IPS DF 6.9 (cell line): ENCODE data around the gene RAB11FIP5.
"Not testable (repeated sequence)": the region's sequence is repeated elsewhere in the genome, so short reads cannot be mapped to it uniquely, and the experiment has no call there.

ENCODE experiments used
- DNase-seq: peaks from one replicate; pipeline ENCODE4 v3.0.0-alpha.2; 2013; ENCODE audit warnings: low read depth, low spot score
- H3K27ac ChIP-seq: one replicate; pipeline ENCODE4 v1.5.1; 2013; ENCODE audit warnings: low read length, control low read depth
- H3K27me3 ChIP-seq: 2 replicates; pipeline ENCODE4 v1.6.1; 2013; ENCODE audit warnings: mild to moderate bottlenecking, low read length; ENCODE audit not compliant: control insufficient read depth, insufficient read depth
- H3K36me3 ChIP-seq: 2 replicates; pipeline ENCODE4 v1.6.1; 2013; ENCODE audit warnings: low read length; ENCODE audit not compliant: control insufficient read depth, insufficient read depth
- H3K4me1 ChIP-seq: 2 replicates; pipeline ENCODE4 v1.6.1; 2013; ENCODE audit warnings: low read length; ENCODE audit not compliant: control insufficient read depth, insufficient read depth
- H3K4me3 ChIP-seq: 2 replicates; pipeline ENCODE4 v1.5.1; 2013; ENCODE audit warnings: mild to moderate bottlenecking, low read length
- H3K9me3 ChIP-seq: 2 replicates; pipeline ENCODE4 v1.6.1; 2013; ENCODE audit warnings: low read length, inconsistent platforms; ENCODE audit not compliant: control insufficient read depth, insufficient read depth
- WGBS: extraction: QIAGEN DNeasy Blood & Tissue Kit; methylation state at CpG from one replicate; pipeline ENCODE4 v1.1.7; 2013; ENCODE audit warnings: mixed read lengths, missing lambda C conversion rate; ENCODE audit not compliant: insufficient read length, insufficient coverage; 5-methylcytosine and 5-hydroxymethylcytosine counted together

The RAB11FIP5 gene

GRCh38 chr2:73093601-73094218, 19.0 kb downstream of the RAB11FIP5 start:
- DNase-seq, H3K9me3 ChIP-seq, H3K4me3 ChIP-seq, H3K27me3 ChIP-seq, H3K27ac ChIP-seq, H3K36me3 ChIP-seq, H3K4me1 ChIP-seq: not testable (repeated sequence)
- no CpG with 5 or more reads among the region's 17 CpGs for WGBS

- no peak for DNase-seq
- H3K36me3 ChIP-seq, result peaks cover 3% of the 10 kb centered on the region
- no peaks in the 10 kb centered on the region for H3K9me3 ChIP-seq
- no peak overlapping the region for H3K4me3 ChIP-seq
- no peak overlapping the region for H3K27ac ChIP-seq
- no CpG with 5 or more reads among the region's 7 CpGs for WGBS
- no peaks in the 10 kb centered on the region for H3K27me3 ChIP-seq
- H3K4me1 ChIP-seq, result peaks cover 2% of the 10 kb centered on the region; the same call in 1 of the 2 replicates
Measured at GRCh38 chr2:73092146-73092783, 20.5 kb downstream of the RAB11FIP5 start.

- Histone ChIP-seq H3K4me1 (peaks cover 2% of the 10 kb centered on the region; the same call in 1 of the 2 replicates), H3K4me3 (no peak overlapping the region), H3K27ac (no peak overlapping the region), H3K27me3 (no peaks in the 10 kb centered on the region), H3K9me3 (no peaks in the 10 kb centered on the region), H3K36me3 (peaks cover 3% of the 10 kb centered on the region)
- no peak for DNase-seq
- WGBS, result no CpG with 5 or more reads among the region's 11 CpGs
Measured at GRCh38 chr2:73091696-73092095, 21.1 kb downstream of the RAB11FIP5 start.

GRCh38 chr2:73091164-73091563, 21.6 kb downstream of the RAB11FIP5 start:
- no peak for DNase-seq
- no peaks in the 10 kb centered on the region for H3K9me3 ChIP-seq
- no peaks in the 10 kb centered on the region for H3K27me3 ChIP-seq
- WGBS, result no CpG with 5 or more reads among the region's 7 CpGs
- no peak overlapping the region for H3K4me3 ChIP-seq
- peaks cover 2% of the 10 kb centered on the region; the same call in 1 of the 2 replicates for H3K4me1 ChIP-seq
- peaks cover 3% of the 10 kb centered on the region for H3K36me3 ChIP-seq
- H3K27ac ChIP-seq, result no peak overlapping the region

- no CpG with 5 or more reads among the region's 11 CpGs for WGBS
- DNase-seq, result no peak
- peaks cover 5% of the 10 kb centered on the region for H3K36me3 ChIP-seq
- H3K27me3 ChIP-seq, result no peaks in the 10 kb centered on the region
- H3K4me3 ChIP-seq, result no peak overlapping the region
- H3K9me3 ChIP-seq, result no peaks in the 10 kb centered on the region
- no peak overlapping the region for H3K27ac ChIP-seq
- H3K4me1 ChIP-seq, result peaks cover 4% of the 10 kb centered on the region
Measured at GRCh38 chr2:73089270-73090030, 23.3 kb downstream of the RAB11FIP5 start.

- Histone ChIP-seq H3K4me3 (no peak overlapping the region), H3K9me3 (no peaks in the 10 kb centered on the region), H3K4me1 (peaks cover 4% of the 10 kb centered on the region), H3K27ac (no peak overlapping the region), H3K36me3 (peaks cover 5% of the 10 kb centered on the region), H3K27me3 (no peaks in the 10 kb centered on the region)
- WGBS, result no CpG with 5 or more reads among the region's 14 CpGs
- no peak for DNase-seq
Measured at GRCh38 chr2:73088703-73089102, 24.0 kb downstream of the RAB11FIP5 start.

GRCh38 chr2:73088211-73088610, 24.5 kb downstream of the RAB11FIP5 start:
- H3K36me3 ChIP-seq, result peaks cover 5% of the 10 kb centered on the region
- H3K9me3 ChIP-seq, result no peaks in the 10 kb centered on the region
- H3K4me1 ChIP-seq, result peaks cover 4% of the 10 kb centered on the region
- DNase-seq, result no peak
- no peaks in the 10 kb centered on the region for H3K27me3 ChIP-seq
- no CpG with 5 or more reads among the region's 12 CpGs for WGBS
- no peak overlapping the region for H3K4me3 ChIP-seq
- H3K27ac ChIP-seq, result no peak overlapping the region

GRCh38 chr2:73087311-73087710, 25.4 kb downstream of the RAB11FIP5 start:
- no peak overlapping the region for H3K27ac ChIP-seq
- peaks cover 2% of the 10 kb centered on the region; the same call in 1 of the 2 replicates for H3K4me1 ChIP-seq
- no peaks in the 10 kb centered on the region for H3K9me3 ChIP-seq
- no peaks in the 10 kb centered on the region for H3K27me3 ChIP-seq
- H3K36me3 ChIP-seq, result peaks cover 5% of the 10 kb centered on the region
- no CpG with 5 or more reads among the region's 4 CpGs for WGBS
- DNase-seq, result no peak
- H3K4me3 ChIP-seq, result no peak overlapping the region

- DNase-seq, result no peak
- peaks cover 5% of the 10 kb centered on the region for H3K36me3 ChIP-seq
- no peak overlapping the region for H3K27ac ChIP-seq
Measured at GRCh38 chr2:73085691-73086090, 27.1 kb downstream of the RAB11FIP5 start.

GRCh38 chr2:73084971-73085370, 27.8 kb downstream of the RAB11FIP5 start:
- peaks cover 7% of the 10 kb centered on the region for H3K4me1 ChIP-seq
- no peaks in the 10 kb centered on the region for H3K9me3 ChIP-seq
- H3K27ac ChIP-seq, result no peak overlapping the region
- peaks cover 5% of the 10 kb centered on the region for H3K36me3 ChIP-seq
- DNase-seq, result no peak
- WGBS, result no CpG with 5 or more reads among the region's 3 CpGs
- no peak overlapping the region for H3K4me3 ChIP-seq
- H3K27me3 ChIP-seq, result no peaks in the 10 kb centered on the region

More at GRCh38 chr2:73085691-73086090, 27.1 kb downstream of the RAB11FIP5 start:
- H3K4me1 ChIP-seq, result peaks cover 7% of the 10 kb centered on the region
- no peaks in the 10 kb centered on the region for H3K9me3 ChIP-seq
- no CpG with 5 or more reads among the region's 6 CpGs for WGBS
- no peaks in the 10 kb centered on the region for H3K27me3 ChIP-seq
- no peak overlapping the region for H3K4me3 ChIP-seq
